ENCODE measurements around the gene MAST3.

DNA sequence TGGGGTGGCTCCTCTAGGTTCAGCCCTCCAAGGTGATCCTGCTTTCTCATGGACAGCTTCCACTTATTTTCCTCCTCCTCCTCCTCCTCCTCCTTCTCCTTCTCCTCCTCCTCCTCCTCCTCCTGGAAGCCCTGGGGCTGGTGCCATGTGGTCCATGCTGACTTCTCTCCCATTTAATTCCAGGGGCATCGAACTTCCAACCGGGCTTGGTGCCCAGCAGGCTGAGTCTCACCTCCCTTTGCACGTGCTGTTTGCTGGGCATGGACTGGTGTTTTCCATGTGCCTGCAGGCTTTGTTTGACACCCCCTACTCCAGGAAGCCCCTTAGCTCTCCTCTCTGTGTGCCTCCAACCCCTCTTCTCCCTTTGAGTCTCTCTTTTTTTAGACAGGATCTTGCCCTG lies 3.7 kb downstream of the MAST3 start:
- TF ChIP-seq CTCF (conservative IDR thresholded peaks at IDR 0.05 in 1 of 2, IDR thresholded peaks at IDR 0.05 in 1 of 2; ENCODE audit: extremely low read depth in 1 of 2, insufficient read depth in 1 of 2, low read depth in 1 of 2, low read length in 2 of 2) (no peak), EZH2 (IDR thresholded peaks at IDR 0.05; ENCODE audit: borderline replicate concordance, low read length) (no peak)

All from mammary epithelial cell (primary cell).